ENCODE results near the gene CENPU. TPM values are rescaled to one million over a fixed set of nuclear protein-coding genes. Genes with fewer than 3 reads are reported as not detected.
A peak's percentile ranks its signal among the peaks of the same experiment; 100 is the strongest.
"Not testable (repeated sequence)": the region's sequence is repeated elsewhere in the genome, so short reads cannot be mapped to it uniquely, and the experiment has no call there.

CENPU gene, protein sequence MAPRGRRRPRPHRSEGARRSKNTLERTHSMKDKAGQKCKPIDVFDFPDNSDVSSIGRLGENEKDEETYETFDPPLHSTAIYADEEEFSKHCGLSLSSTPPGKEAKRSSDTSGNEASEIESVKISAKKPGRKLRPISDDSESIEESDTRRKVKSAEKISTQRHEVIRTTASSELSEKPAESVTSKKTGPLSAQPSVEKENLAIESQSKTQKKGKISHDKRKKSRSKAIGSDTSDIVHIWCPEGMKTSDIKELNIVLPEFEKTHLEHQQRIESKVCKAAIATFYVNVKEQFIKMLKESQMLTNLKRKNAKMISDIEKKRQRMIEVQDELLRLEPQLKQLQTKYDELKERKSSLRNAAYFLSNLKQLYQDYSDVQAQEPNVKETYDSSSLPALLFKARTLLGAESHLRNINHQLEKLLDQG
- 78.3 and 80.3 TPM in 2 replicates for total RNA-seq

DNA sequence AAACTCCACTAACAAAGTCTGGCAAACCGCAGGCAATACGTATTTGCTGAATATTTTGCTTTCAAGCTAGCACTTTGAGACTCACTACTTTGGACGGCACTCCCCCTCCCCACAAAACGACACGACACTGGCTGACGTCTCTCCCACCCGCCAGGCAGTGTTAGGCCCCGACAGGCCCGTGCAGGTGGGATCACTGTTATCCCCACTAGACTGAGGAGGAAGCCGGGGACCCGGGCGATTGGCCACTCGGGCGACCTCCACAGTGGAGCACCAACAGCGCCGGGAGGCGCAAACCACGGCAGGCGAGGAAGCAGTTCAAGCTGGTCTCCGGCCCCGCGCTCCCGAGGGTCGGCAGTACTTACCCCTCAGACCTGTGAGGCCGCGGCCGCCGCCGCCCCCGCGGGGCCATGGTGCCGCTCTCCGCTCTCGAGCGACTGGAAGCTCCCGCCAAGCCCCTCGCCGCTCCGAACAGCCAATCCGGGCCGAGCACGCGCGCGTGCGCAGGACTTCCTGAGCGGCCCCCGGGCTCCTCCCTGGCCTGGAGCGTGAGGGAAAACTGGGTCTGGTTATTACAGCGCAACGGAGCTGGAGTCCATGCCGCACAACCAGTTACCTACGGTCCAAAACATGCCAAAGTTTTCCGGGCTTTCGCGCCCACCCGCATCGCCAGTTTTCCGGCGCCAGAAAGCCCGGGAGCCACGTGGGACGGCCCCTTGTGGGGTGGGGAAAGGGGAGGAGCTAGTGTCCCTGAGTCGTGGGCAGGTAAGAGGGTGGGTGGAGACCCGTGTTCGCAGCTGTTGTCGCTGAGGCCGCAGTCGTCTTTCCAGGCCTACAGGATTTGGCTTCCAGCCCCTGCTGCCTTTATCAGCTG lies at the start of gene CENPU:
TSS of gene CENPU (minus strand) at position 443 of the 871 bp plus-strand sequence. CDS start at position 409, 34 bp downstream.
- intact Hi-C loops (cut with micrococcal nuclease), result loop anchor here (1.0 to 10.0 kb wide), 18 partner anchors 28 to 1229 kb away; partner anchors contain the start of genes ANKRD37, CASP3, ING2 and IRF2
- Mint-ChIP-seq H3K27me3 (ENCODE audit: insufficient read depth) (no peaks in the 10 kb centered on the region), H3K9me3 (no peaks in the 10 kb centered on the region), H3K36me3 (ENCODE audit: low read depth) (peaks cover 12% of the 10 kb centered on the region), H3K4me3 (peak within 1 kb of the TSS; percentile 94), H3K27ac (peak within 1 kb of the TSS; percentile 95), H3K4me1 (ENCODE audit: low read depth) (peaks cover 50% of the 10 kb centered on the region)
- peak; percentile 96 for DNase-seq (ENCODE audit: low spot score)

DNA sequence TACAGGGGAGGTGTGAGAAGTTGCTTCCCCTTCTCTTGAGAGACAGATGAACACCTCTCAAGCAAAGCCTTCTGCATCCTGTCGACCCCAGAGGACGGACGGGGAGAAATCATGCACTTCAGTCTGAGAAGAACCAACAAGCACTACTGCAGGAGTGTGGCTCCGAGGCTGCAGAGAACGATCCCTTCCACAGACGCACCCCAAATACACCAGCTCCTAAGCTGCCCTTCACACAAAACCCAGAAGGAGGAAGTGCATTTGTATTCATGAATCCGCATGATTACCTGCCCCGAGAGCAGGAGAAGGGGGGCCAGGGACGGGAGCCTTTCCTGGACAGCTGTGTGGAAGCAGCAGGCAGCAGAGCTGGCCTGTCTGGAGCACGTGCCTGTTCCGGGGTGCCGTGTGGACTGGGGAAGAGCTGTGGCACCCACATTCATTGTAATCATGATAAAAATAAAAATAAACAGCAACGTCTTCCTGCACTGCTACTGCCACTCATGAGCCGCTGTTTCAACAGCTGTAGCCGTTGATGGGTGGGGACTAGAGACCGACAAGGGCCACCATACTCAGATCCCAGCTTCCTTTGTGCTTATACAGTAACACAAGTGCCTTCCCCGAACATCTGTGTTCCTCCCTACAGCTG lies 49.0 kb upstream of the CENPU start:
- intact Hi-C loops (cut with micrococcal nuclease), result no loop called here
- Mint-ChIP-seq H3K4me3 (no peak overlapping the region), H3K27ac (peak overlapping the region; percentile 34), H3K9me3 (no peaks in the 10 kb centered on the region), H3K27me3 (ENCODE audit: insufficient read depth) (no peaks in the 10 kb centered on the region), H3K36me3 (ENCODE audit: low read depth) (peaks cover 42% of the 10 kb centered on the region), H3K4me1 (ENCODE audit: low read depth) (peaks cover 25% of the 10 kb centered on the region)
- no peak for DNase-seq (ENCODE audit: low spot score)

DNA sequence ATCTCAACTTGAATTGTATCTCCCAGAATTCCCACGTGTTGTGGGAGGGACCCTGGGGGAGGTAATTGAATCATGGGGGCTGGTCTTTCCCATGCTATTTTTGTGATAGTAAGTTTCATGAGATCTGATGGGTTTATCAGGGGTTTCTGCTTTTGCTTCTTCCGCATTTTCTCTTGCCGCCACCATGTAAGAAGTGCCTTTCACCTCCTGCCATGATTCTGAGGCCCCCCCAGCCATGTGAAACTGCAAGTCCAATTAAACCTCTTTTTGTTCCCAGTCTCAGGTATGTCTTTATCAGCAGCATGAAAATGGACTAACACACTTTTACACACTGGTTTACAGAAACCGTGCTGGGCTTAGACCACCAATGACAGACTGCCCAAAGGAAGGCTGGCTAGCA lies 45.3 kb upstream of the CENPU start:
- peaks cover 37% of the 10 kb centered on the region for H3K36me3 Mint-ChIP-seq (ENCODE audit: low read depth)
- H3K4me3 Mint-ChIP-seq; H3K27ac Mint-ChIP-seq; intact Hi-C loops (cut with micrococcal nuclease); DNase-seq (ENCODE audit: low spot score); H3K27me3 Mint-ChIP-seq (ENCODE audit: insufficient read depth); H3K9me3 Mint-ChIP-seq: not testable (repeated sequence)
- H3K4me1 Mint-ChIP-seq (ENCODE audit: low read depth), result peaks cover 13% of the 10 kb centered on the region

GRCh38 chr4:184778325-184778724 lies 44.4 kb upstream of the CENPU start:
- no peaks in the 10 kb centered on the region for H3K9me3 Mint-ChIP-seq
- intact Hi-C loops (cut with micrococcal nuclease), result no loop called here
- no peaks in the 10 kb centered on the region for H3K27me3 Mint-ChIP-seq (ENCODE audit: insufficient read depth)
- no peak overlapping the region for H3K4me3 Mint-ChIP-seq
- H3K4me1 Mint-ChIP-seq (ENCODE audit: low read depth), result peaks cover 12% of the 10 kb centered on the region
- no peak for DNase-seq (ENCODE audit: low spot score)
- peaks cover 36% of the 10 kb centered on the region for H3K36me3 Mint-ChIP-seq (ENCODE audit: low read depth)
- peak overlapping the region; percentile 29 for H3K27ac Mint-ChIP-seq

DNA sequence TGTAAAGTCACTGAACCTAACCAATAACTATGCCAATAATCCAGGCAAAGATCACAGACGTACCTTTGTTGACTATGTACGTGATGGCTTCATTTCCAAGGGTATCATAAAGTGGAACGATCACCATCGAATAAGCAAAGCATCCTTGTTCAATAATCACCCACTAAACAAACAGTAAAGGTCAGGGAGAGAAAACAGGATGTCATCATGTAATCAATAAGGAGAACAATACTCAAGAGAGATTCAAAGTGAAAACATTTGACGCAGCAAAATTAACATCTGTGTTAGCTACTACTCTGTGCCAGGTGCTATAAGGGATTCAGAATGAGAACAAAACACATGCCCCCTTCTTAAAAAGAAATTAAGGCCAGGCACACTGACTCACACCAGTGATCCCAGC lies 42.9 kb upstream of the CENPU start:
- H3K36me3 Mint-ChIP-seq (ENCODE audit: low read depth), result peaks cover 25% of the 10 kb centered on the region
- no peaks in the 10 kb centered on the region for H3K27me3 Mint-ChIP-seq (ENCODE audit: insufficient read depth)
- no peak overlapping the region for H3K4me3 Mint-ChIP-seq
- intact Hi-C loops (cut with micrococcal nuclease), result no loop called here
- DNase-seq (ENCODE audit: low spot score), result no peak
- H3K9me3 Mint-ChIP-seq, result no peaks in the 10 kb centered on the region
- H3K27ac Mint-ChIP-seq, result no peak overlapping the region
- no peaks in the 10 kb centered on the region for H3K4me1 Mint-ChIP-seq (ENCODE audit: low read depth)

DNA sequence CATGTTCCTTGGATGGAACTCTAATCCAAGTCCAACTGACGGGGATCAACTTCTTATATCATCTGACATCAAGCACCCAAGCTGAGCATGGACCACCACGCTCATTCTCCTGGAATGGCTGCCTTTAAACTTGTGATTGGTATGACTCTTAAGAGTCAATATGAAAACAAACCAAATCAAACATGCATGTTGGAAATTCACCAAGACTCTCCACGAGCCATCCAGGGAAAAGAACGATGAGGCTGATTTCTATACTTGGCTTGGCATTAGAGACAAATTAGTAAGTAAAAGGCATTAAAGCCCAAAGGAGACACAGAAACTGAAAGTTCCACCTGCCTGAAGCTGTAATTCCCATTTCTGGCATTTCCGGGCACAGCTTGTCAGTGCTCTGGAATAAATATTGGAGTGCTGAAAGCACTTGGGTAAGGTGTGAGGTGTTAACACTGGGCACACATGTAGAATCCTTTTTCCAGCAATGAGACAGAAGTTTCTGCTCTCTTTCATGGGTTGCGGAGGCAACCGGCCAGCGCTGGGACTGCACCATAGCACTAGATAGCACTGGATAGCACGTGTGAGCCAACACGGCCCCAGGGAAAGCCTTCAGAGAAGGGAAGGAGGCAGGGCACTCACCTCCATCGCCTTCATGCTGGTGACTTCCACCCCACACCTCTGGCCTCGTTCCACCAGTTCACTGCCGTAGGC lies 42.1 kb upstream of the CENPU start:
- no peak overlapping the region for H3K4me3 Mint-ChIP-seq
- no peak overlapping the region for H3K27ac Mint-ChIP-seq

GRCh38 chr4:184774152-184774551 lies 40.3 kb upstream of the CENPU start:
- Mint-ChIP-seq H3K36me3 (ENCODE audit: low read depth) (peaks cover 30% of the 10 kb centered on the region), H3K4me3 (no peak overlapping the region), H3K9me3 (no peaks in the 10 kb centered on the region), H3K4me1 (ENCODE audit: low read depth) (no peaks in the 10 kb centered on the region), H3K27me3 (ENCODE audit: insufficient read depth) (no peaks in the 10 kb centered on the region), H3K27ac (no peak overlapping the region)
- intact Hi-C loops (cut with micrococcal nuclease), result no loop called here
- no peak for DNase-seq (ENCODE audit: low spot score)

More for the DNA sequence above, 42.1 kb upstream of the CENPU start:
- Mint-ChIP-seq H3K4me1 (ENCODE audit: low read depth) (no peaks in the 10 kb centered on the region), H3K9me3 (no peaks in the 10 kb centered on the region), H3K27me3 (ENCODE audit: insufficient read depth) (no peaks in the 10 kb centered on the region), H3K36me3 (ENCODE audit: low read depth) (peaks cover 24% of the 10 kb centered on the region)
- DNase-seq (ENCODE audit: low spot score), result no peak
- intact Hi-C loops (cut with micrococcal nuclease), result no loop called here

- Mint-ChIP-seq H3K9me3 (no peaks in the 10 kb centered on the region), H3K27me3 (ENCODE audit: insufficient read depth) (no peaks in the 10 kb centered on the region), H3K27ac (no peak overlapping the region), H3K4me1 (ENCODE audit: low read depth) (no peaks in the 10 kb centered on the region), H3K36me3 (ENCODE audit: low read depth) (peaks cover 34% of the 10 kb centered on the region), H3K4me3 (no peak overlapping the region)
- DNase-seq (ENCODE audit: low spot score), result no peak
- intact Hi-C loops (cut with micrococcal nuclease), result no loop called here
These were observed 37.5 kb upstream of the CENPU start for GRCh38 chr4:184771416-184771815.

GRCh38 chr4:184769141-184769765 lies 35.4 kb upstream of the CENPU start:
- no peaks in the 10 kb centered on the region for H3K4me1 Mint-ChIP-seq (ENCODE audit: low read depth)
- H3K9me3 Mint-ChIP-seq, result no peaks in the 10 kb centered on the region
- no peak overlapping the region for H3K27ac Mint-ChIP-seq
- DNase-seq (ENCODE audit: low spot score), result no peak
- H3K4me3 Mint-ChIP-seq, result no peak overlapping the region
- H3K36me3 Mint-ChIP-seq (ENCODE audit: low read depth), result peaks cover 43% of the 10 kb centered on the region
- H3K27me3 Mint-ChIP-seq (ENCODE audit: insufficient read depth), result no peaks in the 10 kb centered on the region
- intact Hi-C loops (cut with micrococcal nuclease), result no loop called here

DNA sequence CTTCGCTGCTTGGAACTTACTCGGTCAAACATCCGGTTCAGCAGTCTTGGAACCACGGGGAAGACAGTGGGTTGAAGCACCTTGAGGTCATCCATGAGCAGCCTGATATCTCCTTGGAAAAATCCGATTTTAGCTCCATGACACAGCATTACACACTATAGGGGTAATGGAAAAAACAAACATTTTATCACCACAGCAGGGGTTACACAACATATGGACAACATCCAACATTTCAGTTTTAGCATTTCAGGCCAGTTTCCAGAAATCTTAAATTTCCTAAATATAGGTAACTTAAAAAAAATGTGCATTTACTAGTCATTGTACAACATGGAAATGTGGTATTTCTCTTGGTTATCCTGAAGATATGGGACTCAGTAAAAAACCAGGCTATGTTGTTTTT lies 34.4 kb upstream of the CENPU start:
- no peak overlapping the region for H3K4me3 Mint-ChIP-seq
- no peak for DNase-seq (ENCODE audit: low spot score)
- peaks cover 44% of the 10 kb centered on the region for H3K36me3 Mint-ChIP-seq (ENCODE audit: low read depth)
- H3K4me1 Mint-ChIP-seq (ENCODE audit: low read depth), result peaks cover 4% of the 10 kb centered on the region
- intact Hi-C loops (cut with micrococcal nuclease), result no loop called here
- H3K27ac Mint-ChIP-seq, result no peak overlapping the region
- no peaks in the 10 kb centered on the region for H3K9me3 Mint-ChIP-seq
- no peaks in the 10 kb centered on the region for H3K27me3 Mint-ChIP-seq (ENCODE audit: insufficient read depth)

DNA sequence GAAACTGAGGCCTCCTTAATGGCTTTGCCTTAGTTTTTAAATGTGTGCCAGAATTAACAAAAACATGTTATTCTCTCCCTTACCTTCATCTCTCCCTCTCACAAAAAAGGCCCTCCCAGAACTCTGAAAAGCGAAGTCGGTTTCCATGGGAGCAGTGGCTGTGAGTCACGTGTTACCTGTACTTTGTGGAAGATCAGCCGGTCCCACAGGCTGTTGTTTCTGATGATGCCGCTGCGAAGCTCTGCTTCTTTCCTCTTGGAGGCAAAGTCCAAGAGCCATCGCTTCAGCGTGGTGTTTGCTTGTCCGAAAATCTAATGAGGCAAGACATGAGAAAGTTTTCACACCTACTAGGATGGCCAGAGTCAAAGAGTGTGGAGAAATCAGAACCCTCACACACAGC lies 32.5 kb upstream of the CENPU start:
- intact Hi-C loops (cut with micrococcal nuclease), result no loop called here
- no peak overlapping the region for H3K27ac Mint-ChIP-seq
- peaks cover 54% of the 10 kb centered on the region for H3K36me3 Mint-ChIP-seq (ENCODE audit: low read depth)
- DNase-seq (ENCODE audit: low spot score), result no peak
- H3K4me3 Mint-ChIP-seq, result no peak overlapping the region
- H3K4me1 Mint-ChIP-seq (ENCODE audit: low read depth), result peaks cover 20% of the 10 kb centered on the region
- no peaks in the 10 kb centered on the region for H3K27me3 Mint-ChIP-seq (ENCODE audit: insufficient read depth)
- H3K9me3 Mint-ChIP-seq, result no peaks in the 10 kb centered on the region
